Measurements from ENCODE around the gene SUSD6.
"Not testable (repeated sequence)": the region's sequence is repeated elsewhere in the genome, so short reads cannot be mapped to it uniquely, and the experiment has no call there.

The SUSD6 gene

DNA sequence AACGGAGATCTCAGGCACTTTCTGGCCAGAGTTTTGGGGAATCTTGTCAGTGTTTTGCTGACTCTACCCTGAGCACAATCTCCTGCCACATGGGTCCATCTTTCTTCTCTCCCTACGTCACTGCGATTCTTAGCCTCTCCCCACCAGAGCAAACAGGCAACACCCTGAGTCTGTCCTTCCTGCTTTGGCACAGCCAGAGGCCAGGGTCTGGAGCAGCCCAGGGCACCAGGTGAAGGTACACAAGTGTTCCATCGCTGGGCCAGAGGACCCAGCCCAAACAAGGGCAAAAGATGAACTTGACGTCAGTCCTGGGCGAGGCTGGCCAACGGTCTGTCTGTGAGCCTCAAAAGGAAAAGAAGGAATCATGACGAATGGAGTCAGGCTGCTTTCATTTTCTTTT, 24.0 kb upstream of the SUSD6 start:
- TF ChIP-seq, protein P1, sequence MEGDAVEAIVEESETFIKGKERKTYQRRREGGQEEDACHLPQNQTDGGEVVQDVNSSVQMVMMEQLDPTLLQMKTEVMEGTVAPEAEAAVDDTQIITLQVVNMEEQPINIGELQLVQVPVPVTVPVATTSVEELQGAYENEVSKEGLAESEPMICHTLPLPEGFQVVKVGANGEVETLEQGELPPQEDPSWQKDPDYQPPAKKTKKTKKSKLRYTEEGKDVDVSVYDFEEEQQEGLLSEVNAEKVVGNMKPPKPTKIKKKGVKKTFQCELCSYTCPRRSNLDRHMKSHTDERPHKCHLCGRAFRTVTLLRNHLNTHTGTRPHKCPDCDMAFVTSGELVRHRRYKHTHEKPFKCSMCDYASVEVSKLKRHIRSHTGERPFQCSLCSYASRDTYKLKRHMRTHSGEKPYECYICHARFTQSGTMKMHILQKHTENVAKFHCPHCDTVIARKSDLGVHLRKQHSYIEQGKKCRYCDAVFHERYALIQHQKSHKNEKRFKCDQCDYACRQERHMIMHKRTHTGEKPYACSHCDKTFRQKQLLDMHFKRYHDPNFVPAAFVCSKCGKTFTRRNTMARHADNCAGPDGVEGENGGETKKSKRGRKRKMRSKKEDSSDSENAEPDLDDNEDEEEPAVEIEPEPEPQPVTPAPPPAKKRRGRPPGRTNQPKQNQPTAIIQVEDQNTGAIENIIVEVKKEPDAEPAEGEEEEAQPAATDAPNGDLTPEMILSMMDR (IDR thresholded peaks at IDR 0.05; ENCODE audit: low read depth, low read length): no peak
- no peak overlapping the region for H3K4me3 ChIP-seq (replicated peaks in 1 of 2; ENCODE audit: low read depth in 2 of 2, low read length in 2 of 2)

DNA sequence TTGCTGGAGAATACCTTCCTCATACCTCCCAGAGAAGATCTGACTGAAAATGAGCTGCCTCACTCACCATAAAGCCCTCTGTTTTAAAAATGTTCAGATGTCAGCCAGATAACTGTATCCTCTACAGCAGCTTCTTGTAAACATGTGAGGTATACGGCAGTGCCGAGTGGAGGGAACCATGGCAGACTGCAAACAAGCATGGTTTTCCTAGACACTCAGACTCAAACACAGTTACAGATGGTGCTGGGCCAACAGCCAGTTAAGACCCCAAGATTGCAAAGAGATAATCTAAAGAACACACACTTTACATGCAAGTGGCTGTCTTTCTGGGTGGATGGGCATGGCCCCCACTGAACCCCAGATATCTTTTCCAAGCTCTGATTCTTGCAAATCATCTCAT, 20.1 kb upstream of the SUSD6 start:
- H3K4me3 ChIP-seq (replicated peaks in 1 of 2; ENCODE audit: low read depth in 2 of 2, low read length in 2 of 2): no peak overlapping the region
- DNase-seq (ENCODE audit: low read depth in 2 of 2): no peak
- TF ChIP-seq, protein P1 (IDR thresholded peaks at IDR 0.05; ENCODE audit: low read depth, low read length): no peak

More for the DNA sequence above, 24.0 kb upstream of the SUSD6 start:
- DNase-seq (ENCODE audit: low read depth in 2 of 2): no peak

DNA sequence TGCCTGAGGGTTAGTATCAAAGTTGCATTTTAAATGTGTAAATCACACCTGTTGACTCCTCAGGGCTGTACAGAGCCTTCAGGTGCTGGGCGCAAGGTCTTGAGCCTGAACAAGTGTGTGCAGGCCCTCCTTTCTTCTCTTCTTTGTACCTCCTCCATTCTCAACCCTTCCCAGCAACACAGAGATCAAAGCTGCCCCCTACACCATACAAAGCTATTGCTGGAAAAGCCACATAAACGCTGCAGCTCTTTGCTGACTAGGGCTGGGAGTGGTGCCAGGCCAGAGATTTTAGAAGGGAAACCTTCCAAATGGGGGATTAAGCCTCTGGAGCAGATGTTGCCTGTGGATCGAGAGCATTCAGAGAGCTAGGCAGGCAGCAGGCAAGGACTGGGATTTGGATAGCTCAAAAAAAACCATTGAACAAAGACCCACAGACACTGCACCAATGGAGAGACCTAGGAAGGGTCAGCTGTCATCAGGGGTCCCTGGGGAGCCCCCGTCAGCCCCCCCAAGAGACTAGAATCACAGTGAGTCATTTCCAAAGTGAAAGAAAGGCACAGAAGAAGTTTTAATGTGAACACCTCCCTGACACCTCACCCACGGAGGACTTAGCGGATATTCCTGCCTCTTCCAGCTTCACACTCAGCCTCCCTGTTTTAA, 18.2 kb upstream of the SUSD6 start:
- peak overlapping the region; percentile 5 to 11 for H3K4me3 ChIP-seq (replicated peaks in 1 of 2; ENCODE audit: low read depth in 2 of 2, low read length in 2 of 2)
- TF ChIP-seq, protein P1 (IDR thresholded peaks at IDR 0.05; ENCODE audit: low read depth, low read length): no peak
- peak; percentile 79 to 90 for DNase-seq (ENCODE audit: low read depth in 2 of 2)

DNA sequence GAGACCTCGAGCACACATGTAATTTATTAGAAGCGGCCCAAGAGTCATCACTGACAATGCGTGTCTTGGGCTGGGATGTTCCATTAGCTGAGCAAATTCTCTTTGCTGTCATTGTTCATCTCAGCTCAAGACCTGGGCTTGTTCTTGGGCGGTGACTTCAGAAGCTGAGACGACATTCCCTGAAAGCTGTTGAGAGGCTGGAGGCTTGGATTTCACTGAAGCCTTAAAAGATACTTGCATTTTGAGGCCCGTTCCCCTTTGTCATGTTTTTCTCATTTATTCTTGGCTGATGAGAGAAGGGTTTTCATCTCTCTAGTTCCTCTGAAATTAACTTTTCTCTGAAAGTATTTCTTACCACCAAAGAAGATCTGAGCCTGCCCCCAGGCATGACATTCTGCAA, 16.6 kb upstream of the SUSD6 start:
- TF ChIP-seq, protein P1 (IDR thresholded peaks at IDR 0.05; ENCODE audit: low read depth, low read length): no peak
- no peak overlapping the region for H3K4me3 ChIP-seq (replicated peaks in 1 of 2; ENCODE audit: low read depth in 2 of 2, low read length in 2 of 2)
- DNase-seq (ENCODE audit: low read depth in 2 of 2): no peak

DNA sequence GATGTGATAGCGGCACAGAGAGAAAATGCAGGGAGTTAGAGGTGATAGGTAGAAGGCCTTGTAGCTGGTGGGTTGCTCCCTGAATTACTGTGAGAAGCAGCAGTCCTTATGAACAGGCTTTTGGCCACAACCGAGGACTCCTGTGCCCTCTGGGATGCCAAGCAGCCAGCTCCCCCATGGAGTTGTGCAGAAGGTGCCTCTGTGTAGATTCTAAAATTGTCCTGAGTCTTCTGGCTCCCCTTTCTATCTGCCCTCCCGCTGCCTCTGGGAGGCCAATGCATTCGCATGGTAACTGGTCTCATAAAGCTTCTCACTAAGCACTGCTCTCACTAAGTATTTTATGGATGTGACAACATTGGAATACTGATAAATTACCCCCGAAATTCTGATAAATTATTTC, 16.1 kb upstream of the SUSD6 start:
- no peak overlapping the region for H3K4me3 ChIP-seq (replicated peaks in 1 of 2; ENCODE audit: low read depth in 2 of 2, low read length in 2 of 2)
- TF ChIP-seq, protein P1 (IDR thresholded peaks at IDR 0.05; ENCODE audit: low read depth, low read length): no peak
- no peak for DNase-seq (ENCODE audit: low read depth in 2 of 2)

DNA sequence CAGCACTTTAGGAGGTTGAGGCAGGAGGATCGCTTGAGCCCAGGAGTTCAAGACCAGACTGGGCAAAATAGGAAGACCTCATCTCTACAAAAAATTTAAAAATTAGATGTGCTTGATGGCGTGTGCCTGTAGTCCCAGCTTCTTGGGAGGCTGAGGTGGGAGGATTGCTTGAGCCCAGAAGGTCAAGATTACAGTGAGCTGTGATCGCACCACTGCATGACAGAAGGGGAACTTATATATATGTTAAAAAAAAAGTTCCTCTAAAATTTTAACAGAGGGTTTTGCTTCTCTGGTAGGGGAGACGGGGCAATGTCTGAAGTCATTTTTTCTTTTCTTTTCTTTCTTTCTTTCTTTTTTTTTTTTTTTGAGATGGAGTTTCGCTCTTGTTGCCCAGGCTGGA, 12.0 kb upstream of the SUSD6 start:
- not testable (repeated sequence) for DNase-seq (ENCODE audit: low read depth in 2 of 2); H3K4me3 ChIP-seq (replicated peaks in 1 of 2; ENCODE audit: low read depth in 2 of 2, low read length in 2 of 2)

DNA sequence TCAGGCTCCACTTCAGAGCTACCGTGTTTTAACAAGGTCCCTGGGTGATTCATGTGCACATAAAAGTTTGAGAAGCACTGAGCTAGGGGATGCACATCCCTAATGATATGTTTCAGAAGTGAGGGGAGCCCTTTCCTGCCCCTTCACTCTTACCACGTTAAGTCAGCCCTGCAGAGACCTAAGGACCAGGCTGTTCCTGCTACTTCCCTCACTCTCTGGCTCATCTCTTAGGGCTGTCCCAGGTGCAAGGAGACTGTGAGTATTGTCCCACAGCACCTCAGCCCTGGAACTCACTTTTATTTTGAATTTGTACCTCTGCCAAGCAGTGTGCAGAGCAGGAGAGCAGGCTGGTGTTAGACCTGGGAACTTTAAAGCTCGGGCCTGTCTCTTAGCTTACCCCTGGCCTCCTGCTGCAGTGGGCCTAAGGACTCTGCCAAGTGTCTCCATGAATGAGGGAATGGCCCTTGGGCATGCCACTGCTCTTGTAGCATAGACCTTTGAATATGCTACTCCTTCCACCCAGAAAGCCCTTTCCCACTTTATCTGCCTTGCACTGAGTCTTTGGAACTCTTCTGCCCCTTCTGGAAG, 11.0 kb upstream of the SUSD6 start:
- TF ChIP-seq, protein P1 (IDR thresholded peaks at IDR 0.05; ENCODE audit: low read depth, low read length): no peak
- DNase-seq (ENCODE audit: low read depth in 2 of 2): no peak
- H3K4me3 ChIP-seq (replicated peaks in 1 of 2; ENCODE audit: low read depth in 2 of 2, low read length in 2 of 2): no peak overlapping the region
